Measurements from ENCODE around the gene ANG.
"Not testable (repeated sequence)": the region's sequence is repeated elsewhere in the genome, so short reads cannot be mapped to it uniquely, and the experiment has no call there.

Gene ANG

DNA sequence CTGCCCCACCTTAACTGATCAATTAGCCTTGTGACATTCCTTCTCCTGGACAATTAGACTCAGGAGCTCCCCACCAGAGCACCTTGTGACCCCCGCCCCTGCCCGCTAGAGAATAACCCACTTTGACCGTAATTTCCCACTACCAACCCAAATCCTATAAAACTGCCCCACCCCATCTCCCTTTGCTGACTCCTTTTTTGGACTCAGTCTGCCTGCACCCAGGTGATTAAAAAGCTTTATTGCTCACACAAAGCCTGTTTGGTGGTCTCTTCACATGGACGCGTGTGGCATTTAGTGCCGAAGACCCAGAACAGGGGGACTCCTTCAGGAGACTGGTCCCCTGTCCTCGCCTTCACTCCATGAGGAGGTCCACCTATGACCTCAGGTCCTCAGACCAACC is 12.4 kb downstream of the ANG start:
- DNase-seq, result not testable (repeated sequence)

DNA sequence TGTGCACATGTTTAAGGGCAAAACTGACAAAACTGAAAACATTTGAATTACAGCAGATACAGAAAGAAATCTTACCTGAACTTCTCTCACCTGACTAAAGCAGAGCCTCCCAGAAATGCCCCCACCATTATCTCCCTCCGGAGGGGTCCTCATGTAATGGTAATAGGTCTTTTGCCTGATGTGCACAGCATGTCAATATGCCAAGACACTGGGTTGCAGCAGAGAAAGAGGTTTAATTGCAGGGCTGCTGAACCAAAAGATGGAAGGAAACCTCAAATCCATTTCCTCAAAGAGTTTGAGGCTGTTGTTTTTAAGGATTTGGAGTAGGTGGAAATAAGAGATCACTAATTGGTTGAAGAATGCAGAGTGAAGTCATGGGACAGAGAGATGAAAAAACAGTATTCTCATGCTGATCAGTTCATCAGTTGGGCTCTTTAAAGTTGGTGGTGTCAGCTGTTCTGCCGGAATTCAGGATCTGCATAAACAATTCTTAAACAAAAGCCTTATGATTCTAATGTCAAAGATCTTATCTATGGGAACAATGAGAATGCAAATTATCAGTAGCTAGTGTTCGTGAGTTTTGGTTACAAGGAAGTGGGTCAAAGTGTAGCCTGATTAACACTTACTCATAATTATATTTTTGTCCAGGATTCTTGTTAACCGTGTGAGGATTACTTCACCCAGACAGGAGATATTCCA is 18.2 kb downstream of the ANG start:
- DNase-seq, result no peak

DNA sequence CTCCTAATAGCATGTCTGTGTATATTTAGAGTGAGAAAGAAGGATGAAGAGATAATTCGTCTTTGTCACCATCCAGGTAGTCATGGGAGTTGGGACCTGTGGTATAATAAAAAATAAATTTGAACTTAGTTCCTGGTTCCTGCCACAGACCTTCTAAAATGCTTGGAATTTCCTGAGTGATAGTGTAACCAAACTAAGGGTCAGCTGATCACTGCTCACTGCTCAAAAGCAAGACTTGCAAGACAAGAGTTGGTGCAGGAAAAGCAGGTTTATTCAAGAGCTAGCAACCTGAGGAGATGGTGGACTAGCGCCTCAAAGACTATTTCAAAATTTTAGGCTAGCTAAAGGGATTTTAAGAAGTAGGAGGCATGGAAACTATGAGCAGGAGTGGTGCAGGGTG is 19.1 kb downstream of the ANG start:
- DNase-seq, result no peak

DNA sequence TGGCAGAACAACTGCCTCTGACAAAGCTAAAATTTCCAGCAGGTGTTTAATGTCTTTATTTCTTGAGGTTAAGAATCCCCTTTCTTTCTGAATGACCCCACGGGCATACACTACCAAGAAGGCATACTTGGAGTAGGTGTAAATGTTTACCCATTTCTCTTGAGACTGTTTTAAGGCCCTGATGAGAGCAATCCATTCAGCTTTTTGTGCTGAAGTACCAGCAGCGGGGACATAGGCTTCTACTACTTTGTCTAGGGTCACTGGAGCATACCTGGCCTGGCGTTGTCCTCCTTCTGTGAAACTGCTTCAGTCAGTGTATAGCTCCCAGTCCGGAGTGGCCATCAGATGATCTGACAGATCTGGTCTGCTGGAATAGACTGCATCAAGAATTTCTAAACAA is 22.7 kb downstream of the ANG start:
- no peak for DNase-seq

DNA sequence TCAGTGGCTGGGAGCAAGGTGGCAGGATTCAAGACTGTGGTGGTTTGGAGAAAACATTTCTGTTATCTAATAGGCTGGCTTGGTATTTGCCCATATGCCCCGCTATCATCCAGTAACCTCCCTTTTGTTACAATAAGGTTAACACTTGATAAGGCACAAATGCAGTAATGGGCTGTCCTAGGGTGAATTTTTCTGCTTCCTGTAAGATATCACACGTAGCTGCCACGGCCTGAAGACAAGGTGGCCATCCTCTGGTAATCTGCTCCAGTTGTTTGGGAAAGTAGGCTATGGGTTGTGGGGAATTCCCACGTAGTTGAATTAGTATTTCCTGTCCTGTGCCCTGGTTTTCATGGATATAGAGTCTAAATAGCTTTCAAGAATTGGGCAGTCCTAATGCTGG is 23.1 kb downstream of the ANG start:
- no peak for DNase-seq

DNA sequence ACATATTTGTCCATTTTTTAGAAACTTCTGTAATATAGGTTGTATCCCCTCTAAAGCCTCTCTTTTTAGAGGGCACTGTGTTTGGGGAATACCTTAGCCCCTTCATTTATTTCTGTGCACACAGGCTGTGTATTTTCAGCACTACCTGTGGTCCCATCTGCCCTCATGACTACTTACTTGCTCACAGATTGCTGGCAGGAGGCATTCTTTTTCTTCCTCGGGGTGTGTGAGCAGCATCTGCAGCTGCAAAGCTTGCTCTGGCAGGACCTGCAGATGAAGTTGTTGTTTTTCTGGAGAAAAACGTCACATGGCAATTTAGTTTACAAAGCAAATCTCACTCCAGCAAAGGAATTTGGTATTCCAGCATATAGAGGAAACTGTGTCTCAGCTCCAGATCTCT is 24.3 kb downstream of the ANG start:
- DNase-seq, result no peak

DNA sequence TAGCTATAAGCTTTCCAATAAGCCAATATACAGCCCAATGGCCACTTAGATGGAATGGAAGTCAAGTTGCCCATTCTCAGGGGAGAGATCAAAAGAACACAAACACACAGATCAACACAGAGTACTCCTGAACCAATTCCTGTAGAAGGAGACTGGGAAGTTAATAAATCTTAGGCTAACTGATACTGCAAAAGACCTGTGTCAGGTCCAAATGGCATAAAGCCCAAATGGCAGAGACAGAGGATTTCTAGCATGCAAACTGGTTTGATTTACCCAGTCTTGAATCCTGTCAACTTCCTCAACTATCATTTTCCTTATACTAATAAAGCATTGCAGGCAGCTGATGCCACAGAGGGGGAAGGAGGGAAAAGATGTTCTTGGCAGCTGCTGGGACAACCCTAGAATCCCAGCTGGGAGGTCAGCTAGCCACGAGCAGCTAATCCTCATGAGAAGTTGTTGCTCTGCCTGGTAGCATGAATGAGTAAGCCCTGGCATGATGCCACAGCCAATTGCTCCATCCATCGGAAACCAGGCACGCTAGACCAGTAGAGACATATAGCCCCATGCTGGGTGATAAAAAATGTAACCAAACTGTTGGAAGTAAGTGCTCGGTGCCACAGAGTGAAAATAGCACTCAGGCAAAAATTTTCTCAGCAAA is 26.2 kb downstream of the ANG start:
- DNase-seq, result no peak

DNA sequence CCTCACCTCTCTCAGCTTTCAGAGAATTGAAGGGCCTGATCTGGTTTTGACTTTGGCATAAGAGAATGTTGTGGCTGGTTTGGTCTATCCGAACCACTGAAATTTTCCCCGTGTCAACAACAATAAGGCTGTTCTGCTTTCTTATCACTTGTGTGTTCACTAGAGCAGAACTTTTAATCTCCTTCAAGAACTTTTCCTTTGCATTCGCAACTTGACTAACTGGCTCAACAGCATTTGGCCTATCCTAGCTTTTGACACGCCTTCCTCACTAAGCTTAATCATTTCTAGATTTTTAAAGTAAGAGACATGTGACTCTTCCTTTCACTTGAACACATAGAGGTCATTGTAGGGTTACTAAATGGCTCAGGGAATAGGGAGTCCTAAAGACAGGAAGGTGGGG is 31.2 kb downstream of the ANG start:
- DNase-seq, result peak; percentile 9

DNA sequence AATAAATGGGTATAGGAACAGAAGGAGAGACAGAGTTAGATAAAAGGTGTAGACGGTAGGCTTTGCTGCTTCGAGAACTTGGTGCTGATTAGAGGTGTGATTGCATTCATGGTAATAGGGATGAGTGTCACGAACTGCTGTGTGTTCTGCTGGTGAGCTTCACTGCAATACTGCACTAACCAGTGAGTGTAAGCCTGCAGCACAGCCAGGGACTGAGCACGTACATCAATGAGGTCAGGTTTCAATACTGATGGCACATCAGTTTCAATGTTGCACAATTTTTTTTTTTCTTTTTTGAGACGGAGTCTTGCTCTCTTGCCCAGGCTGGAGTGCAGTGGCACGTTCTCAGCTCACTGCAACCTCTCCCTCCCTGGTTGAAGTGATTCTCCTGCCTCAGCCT is 32.2 kb downstream of the ANG start:
- no peak for DNase-seq

DNA sequence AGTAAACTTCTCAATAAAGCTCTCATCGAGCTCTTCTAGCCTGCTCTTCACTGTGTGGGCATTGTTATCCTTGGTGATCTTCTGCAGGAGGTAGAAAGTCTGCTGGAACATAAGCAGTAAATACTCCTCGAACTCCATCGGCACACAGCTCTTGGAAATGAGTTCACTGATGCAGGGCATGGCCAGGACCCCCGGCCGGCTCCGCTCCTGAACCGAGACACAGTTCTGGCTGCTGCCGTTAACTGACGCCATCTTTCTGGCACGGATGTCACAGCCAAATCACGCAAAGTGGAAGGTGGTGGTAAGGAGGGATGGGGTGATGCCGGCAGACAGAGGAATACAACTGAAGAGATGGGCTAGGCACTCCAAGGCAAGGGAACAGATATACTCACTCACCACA is 33.5 kb downstream of the ANG start:
- DNase-seq, result no peak

DNA sequence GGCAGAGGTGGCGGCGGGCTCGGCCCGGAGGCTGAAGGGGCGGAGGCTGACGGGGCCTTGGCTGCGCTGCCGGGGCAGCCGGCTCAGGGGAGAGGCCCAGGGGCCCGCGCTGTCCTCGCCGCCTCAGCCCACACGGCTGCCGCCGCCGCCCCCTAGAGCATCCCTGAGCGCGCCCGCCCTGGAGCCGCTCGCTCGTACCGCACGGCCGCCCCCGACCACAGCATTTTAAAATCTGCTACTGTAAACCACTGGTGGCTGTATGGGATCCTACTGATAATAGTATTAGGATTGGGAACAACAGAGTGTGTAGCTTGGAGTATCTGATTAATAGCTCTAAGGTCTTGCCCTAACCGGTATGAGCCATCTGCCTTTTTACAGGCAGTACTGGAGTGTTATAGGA is 34.9 kb downstream of the ANG start:
- DNase-seq, result no peak

DNA sequence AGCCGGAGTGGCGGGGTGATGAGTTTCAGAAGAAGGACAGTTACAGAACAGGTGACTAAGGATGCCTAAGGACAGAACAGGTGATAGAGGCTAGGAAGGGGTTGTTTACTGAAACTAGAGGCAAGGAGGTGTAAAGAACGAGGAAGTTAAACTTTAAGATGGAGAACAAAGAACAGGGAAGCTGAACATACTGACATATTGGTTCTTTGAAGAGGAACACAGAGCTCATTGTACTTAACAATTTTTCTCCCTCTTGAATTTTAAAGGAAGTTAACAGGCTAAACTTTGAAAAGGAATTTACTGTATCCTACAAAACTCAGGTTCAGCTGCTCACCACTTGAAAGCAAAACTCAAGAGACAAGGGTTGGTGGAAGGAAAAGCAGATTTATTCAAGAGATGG is 37.6 kb downstream of the ANG start:
- DNase-seq, result not testable (repeated sequence)

DNA sequence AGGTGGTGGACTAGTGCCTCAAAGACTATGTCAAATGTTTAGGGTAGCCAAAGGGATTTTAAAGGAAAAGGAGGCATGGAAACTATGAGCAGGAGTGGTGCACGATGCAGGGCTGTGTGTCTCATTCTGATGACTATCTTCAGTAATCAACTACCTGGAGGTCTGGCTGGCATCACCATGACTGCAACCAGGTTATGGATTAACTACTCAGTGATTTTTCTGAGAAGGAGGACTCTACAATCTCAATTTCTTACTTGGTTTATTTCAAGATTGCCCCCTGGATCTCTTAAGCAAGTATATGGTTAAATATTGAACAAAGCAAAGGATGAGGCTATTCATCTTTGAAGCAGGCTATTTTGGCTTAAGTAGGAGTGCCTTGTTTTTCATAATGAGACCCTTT is 38.0 kb downstream of the ANG start:
- no peak for DNase-seq

DNA sequence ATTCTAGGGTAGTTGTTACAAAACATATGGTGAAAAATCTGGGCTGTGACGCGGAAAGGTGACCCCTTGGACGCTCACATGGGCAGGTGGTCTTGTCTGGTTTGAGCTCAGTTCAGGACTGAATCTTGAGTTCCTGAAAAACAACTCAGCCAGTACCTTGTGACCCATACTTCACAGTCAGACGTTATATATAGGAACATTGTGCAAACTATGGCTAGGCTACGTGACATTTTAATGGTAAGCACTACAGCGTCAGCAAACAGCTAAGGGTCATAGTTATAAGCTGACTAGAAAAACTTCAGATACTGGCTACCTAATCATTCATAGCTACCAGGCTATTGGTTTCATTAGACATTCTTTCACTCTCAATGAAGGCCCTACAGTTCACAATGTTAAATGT is 42.3 kb downstream of the ANG start:
- DNase-seq, result no peak

DNA sequence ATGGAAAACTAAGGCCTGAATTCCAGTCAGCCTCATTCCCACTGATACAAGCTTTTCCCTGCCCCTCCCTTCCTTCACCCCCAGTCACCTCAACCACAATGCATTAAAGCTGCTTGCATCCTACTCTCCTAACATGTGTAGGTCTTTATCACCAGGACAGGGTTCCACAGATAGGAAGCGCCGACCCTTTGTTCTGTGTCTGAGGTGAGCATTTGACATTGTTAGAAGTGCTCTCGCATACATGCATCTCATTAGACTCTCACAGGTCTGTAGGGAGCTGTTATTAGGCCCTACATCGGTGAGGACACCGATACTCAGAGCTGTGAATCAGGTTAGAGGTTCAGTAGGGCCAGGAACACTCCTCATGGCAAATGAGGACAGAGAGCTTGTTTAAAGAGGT is 43.9 kb downstream of the ANG start:
- no peak for DNase-seq

DNA sequence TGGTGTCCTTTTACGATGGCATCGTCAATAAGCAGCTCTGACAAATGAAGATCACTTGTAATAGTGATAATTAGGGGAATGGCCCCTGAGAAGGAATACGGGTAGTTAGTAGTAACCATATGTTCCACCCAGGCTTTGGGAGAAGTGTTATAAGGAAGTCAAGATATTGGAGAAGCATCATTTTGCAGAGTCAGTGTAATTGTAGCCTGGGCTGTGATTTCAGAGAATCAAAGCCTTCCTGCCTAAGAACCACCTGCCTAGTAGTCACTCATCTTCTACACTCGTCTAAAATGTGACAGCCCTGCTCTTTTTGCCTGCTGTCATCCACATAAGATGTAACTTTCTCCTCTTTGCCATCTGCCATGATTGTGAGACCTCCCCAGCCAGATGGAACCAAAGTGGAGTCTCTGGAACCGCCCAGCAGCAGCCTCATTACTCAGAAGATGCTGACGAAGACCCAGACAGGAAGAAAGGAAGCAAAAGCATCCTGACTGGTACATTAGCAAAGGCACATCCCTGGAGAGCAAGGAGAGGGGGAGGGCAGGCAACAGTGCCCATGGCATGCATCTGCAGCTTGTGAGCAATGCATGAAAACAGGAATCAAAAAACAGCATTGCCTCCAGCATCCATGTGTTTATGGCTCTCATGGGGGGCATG is 44.5 kb downstream of the ANG start:
- no peak for DNase-seq

DNA sequence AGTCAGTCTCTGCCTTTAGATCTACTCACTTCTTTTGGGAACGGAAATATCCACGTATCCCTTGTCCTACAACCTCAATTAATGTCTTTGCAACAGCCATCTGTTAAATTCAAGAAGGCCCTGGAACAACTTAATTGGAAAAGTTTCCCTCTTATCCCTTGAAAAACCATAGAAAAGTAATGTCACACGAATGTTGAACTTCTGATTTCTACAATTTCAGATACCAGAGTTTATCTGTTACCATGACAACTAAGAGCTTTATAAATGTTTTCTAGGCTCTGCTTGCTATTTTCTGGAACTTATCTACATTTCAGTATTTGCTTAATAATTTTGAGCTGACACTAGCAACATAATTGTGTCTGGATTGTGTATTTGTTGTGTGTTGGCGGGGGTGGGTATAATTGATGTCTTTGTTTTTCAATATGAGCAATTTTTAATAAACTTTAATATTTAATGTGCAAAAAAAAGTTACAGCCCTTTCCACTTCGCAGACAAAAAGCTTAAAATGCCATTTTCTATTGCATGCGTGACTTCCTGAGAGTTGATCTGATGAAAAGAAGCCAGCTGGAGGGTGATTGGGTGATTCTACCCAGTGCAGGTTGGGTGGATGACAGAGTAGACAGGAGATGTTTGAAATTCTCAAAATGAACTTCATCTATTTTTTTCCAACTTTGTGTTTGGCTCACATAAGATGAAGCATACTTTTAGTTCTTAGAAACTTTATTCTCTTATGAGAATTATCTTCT is 45.3 kb downstream of the ANG start:
- no peak for DNase-seq

DNA sequence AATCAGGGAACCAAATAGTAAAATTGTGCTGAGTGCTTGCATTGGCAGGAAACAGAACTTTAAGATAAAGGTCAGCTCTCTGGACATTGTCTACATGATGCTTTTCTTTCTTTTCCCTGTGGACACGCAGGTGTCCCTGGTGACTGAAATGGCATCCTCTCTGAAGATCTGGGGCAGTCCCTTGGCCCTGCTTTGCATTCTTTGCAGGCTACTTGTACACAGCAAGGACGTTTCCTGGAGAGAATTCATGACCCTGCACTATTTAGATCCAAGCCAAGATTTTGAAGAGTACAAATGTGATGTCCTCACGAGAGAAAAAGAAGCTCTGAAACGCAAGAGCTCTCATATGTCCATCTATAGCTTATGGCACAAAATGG is 45.9 kb downstream of the ANG start:
- no peak for DNase-seq

DNA sequence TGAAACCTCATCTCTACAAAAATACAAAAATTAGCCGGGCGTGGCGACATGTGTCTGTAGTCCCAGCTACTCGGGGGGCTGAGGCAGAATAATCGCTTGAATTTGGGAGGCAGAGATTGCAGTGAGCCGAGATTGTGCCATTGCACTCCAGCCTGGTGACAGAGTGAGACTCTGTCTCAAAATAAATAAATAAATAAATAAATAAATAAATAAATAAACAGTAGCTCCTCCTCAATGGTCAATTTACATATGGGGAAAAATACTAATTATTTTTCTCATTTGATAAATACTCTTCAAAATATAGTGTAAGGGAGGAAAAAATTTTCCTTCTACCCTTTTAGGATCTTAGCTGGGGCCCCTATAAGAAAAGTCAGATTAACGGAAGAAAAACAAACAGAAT is 49.7 kb downstream of the ANG start:
- DNase-seq, result not testable (repeated sequence)

DNA sequence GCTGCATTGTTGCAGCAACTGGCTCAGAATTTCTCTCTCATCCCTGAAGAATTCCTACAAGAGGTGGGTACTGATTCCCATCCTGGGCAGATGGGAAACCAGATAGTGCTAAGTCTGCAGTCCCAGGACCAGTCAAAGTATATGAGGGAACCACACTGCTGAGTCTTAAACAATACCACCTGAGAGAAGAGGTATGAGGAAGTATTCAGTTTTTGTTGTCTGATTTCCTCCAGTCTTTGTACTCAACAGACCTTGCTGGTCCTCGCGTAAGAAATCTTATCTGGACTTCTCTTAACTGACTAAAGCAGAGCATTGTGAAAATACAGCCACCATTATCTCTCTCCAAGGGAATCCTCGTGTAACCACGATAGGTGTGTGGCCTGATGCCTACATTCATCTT is 53.6 kb downstream of the ANG start:
- DNase-seq, result no peak

DNA sequence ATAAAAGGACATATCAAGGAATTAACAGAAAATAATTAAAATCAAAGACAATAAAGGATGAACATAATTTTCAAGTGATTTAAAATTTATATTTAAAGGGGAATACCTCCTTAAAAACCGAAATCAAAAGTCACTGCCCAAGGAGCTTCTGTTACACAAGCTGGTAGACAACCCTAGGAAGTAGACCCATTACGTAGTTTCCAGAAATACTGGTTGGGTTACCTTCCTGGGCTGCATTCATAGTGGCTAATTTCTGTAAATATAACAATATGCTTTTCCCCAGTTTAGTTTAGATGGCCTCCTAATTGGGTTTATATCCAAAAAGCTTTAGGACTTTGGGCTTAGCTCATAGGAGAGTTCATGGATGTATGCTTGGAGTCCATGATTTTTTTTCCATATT is 55.0 kb downstream of the ANG start:
- DNase-seq, result no peak

All from activated CD4-positive, alpha-beta T cell treated with anti-CD3 and anti-CD28 coated beads, Interleukin-2, Interleukin-6, amounts not matched to agents 100 ng/mL and 50 ng/mL, durations not matched to agents 16 hours and 8 hours (primary cell).